IPS-18c (cell line): Measurements from ENCODE around the gene AHI1.
"Not testable (repeated sequence)": the region's sequence is repeated elsewhere in the genome, so short reads cannot be mapped to it uniquely, and the experiment has no call there.

Experiments
- H3K4me3 ChIP-seq: 2 replicates; pipeline ENCODE4 v1.7.0; 2013; ENCODE audit warnings: low read depth, mild to moderate bottlenecking, low read length, moderate library complexity; ENCODE audit not compliant: insufficient read depth
- H3K9me3 ChIP-seq: one replicate; pipeline ENCODE4 v1.6.1; 2013; ENCODE audit warnings: mild to moderate bottlenecking, low read length, moderate library complexity; ENCODE audit not compliant: control insufficient read depth, insufficient read depth

Gene AHI1

DNA sequence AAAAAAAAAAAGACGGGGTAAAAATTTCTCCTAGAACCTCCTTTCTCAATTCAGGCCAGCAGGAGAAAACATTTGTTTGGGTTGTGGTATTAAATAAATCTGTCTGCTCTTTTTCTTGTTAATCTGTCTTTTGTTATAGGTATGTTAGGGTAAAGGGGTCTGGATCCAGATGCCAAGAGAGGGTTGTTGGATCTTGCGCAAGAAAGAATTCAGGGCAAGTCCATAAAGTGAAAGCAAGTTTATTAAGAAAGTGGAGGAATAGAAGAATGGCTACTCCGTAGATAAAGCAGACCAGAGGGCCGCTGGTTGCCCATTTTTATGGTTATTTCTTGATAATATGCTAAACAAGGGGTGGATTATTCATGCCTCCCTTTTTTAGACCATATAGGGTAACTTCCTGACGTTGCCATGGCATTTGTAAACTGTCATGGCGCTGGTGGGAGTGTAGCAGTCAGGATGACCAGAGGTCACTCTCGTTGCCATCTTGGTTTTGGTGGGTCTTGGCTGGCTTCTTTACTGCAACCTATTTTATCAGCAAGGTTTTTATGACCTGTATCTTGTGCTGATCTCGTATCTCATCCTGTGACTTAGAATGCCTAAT lies 251.0 kb downstream of the AHI1 start:
- not testable (repeated sequence) for H3K4me3 ChIP-seq, H3K9me3 ChIP-seq

DNA sequence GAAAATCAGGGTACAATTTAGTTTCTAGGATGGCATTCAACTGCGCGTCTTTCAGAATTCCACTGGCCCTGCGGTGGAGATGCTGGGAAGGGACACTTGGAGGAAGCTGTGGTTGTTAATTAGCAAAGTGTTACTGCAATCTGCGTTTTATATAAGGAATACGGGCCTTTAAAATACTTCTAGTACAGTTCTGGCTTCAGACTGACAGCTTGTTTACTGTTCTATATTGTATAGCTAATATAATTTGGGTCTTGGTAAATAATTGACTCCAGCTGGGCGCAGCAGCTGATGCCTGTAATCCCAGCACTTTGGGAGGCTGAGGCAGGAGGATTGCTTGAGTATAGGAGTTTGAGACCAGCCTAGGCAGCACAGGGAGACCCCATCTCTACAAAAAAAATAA lies 252.7 kb downstream of the AHI1 start:
- Histone ChIP-seq H3K4me3 (no peak overlapping the region), H3K9me3 (no peaks in the 10 kb centered on the region)

DNA sequence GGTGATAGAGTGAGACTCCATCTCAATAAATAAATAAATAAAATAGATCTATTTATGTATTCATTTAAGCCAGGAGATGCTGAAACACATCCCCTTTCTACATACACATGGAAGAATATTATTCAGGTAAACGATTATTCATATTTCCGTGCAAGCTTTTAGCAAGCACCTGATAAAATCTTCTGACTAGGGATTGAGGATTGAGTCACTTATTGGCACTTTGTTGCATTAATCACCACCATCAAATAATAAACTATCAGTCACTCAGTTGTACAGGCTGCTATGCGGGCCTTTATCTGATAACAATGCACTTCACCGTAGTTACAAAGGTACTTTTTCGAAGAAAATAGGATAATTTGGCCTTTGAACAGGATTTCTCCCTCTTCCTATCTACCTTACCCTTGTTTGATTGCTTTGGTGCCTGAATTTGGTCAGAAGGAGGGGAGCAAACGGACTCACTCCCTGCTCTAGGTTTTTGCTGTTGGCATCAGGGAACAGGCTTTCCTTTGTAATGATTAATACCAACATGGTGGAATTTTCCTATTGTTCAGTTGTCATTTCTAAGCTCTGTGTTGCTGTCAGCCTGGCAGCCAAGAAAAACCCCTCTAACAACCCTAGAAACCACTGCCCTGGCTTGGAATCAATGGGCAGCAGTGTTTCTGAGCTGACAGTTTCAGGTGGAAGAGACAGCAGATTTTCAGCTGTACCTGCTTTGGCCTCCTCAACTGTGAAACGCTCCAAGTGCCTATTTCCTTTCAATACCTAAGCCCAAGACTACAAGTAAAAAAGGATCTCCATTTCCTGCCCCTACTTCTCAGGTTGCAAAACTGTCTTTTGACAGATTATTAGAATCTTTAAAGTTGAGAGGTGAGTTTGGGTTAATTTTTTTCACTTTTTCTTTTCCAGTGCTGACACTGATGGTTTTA lies 253.4 kb downstream of the AHI1 start:
- Histone ChIP-seq H3K9me3 (no peaks in the 10 kb centered on the region), H3K4me3 (no peak overlapping the region)

DNA sequence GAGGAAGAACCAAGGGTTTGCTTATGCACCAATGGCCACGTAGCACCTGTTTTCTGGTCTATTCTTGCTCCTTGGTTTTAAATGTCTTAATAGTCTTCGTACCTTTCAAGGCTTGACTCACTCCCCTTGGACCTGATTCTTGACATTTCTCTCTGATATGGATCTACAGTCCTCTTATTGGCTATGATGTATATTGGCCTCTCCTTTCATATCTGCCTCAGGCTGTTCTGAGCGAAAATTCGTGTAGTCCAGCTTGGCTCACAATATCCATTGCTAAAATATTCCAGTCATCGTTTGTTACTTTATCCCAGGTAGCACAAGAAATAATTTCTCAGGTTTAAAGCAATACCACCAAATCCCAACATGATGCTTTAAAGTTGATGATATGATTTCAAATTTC lies 256.8 kb downstream of the AHI1 start:
- H3K4me3 ChIP-seq, result no peak overlapping the region
- H3K9me3 ChIP-seq, result no peaks in the 10 kb centered on the region

DNA sequence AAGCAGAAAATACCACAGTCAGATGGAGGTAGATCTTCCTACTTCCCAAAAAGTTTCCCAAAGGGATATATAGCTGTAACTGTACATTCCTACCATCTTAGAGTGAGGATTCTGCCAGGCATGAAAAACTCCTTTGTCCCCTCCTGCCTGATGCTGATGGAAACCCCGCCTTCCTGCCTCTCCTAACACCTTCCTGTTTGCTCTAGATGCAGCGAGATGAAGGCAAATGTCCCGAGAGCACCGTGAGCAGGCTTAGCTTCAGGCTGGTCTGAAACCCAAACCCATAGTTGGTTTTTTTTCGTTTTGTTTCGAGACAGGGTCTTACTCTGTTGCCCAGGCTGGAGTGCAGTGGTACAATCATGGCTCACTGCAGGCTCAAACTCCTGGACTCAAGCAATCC lies 260.8 kb downstream of the AHI1 start:
- H3K4me3 ChIP-seq, result no peak overlapping the region
- no peaks in the 10 kb centered on the region for H3K9me3 ChIP-seq

DNA sequence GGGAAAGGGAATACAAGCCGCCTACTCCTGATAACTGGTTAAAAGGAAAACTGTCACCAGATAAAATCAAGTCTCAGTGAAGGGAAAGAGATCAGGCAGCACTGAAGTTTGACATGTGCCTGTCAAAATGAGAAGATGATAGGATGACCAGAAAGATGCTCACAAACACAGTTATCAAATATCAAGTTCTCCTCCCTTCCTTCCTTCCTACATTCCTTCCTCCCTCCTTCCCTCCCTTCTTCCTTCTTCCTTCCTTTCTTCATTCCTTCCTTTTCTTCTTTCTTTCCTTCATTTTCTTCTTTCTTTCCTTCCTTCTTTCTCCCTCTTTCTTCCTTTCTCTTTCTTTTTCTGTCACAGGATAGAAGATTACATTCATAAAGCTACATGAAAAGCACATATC lies 261.2 kb downstream of the AHI1 start:
- no peak overlapping the region for H3K4me3 ChIP-seq
- no peaks in the 10 kb centered on the region for H3K9me3 ChIP-seq

DNA sequence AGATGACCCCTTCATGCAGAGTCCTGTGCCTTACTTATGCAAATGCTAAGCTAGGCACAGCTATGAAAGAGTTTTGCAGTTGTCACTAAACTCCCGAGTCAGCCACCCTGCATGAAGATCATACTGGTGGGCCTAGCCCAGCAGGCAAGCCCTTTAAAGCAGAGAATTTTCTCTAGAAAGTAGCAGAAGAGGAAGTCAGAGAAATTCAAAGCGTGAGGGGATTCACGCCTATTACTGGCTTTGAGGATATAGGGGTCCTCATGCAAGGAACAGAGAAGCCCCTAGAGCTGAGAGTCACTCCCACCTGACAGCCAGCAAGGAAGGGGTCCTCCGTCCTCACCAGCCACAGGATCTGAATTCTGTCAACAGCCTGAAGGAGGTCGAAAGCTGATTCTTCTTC lies 261.8 kb downstream of the AHI1 start:
- Histone ChIP-seq H3K4me3 (no peak overlapping the region), H3K9me3 (no peaks in the 10 kb centered on the region)

DNA sequence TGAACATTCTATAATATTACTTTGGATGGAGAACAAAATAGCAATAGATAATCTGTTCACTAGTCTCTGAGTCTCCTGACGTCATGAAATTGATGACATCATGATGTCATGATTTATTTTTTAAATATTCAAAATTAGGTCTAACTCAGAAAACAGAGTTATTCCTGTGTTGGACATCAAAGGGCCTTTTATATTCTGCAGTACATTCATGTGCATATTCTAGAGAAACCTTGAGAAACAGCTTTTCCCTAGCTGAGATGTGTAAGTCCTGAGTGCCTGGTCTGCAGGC lies 263.1 kb downstream of the AHI1 start:
- Histone ChIP-seq H3K9me3 (no peaks in the 10 kb centered on the region), H3K4me3 (no peak overlapping the region)

DNA sequence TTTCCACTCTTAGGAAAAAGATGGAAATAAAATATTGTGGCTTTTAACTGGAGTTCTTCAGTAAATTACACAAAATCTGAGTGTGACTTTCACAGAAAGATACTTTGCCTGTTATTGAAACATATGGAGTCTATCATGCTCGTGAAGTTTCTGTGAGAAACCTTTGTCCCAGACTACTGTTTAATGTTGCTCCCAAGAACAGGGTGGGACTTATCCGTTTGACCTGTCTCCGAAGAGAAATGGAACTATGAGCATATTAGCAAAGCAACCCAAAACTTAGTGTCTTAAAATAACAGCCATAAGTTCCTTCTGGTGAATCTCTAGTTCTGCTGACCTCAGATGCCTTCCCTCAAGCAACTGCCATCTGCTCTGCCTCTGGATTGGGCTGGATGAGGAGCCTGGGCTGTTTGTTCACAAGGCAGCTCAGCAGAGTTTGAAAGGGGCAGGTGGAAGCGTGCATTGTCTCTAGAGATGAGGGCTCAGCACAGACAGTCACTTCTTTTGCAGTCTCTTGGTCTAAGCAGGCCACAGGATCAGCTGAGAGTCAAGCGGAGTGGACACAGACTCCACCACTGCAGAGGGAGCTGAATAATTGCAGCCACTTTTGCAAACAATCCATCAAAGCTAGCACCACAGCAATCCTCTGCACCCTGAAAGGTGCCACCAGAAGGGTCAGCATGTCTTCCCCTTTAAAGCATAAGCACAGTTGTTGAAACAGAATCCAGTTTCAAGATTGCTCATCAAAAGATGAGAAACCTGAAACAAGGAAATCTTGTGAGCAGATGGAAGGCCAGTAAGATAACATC lies 263.7 kb downstream of the AHI1 start:
- Histone ChIP-seq H3K4me3 (no peak overlapping the region), H3K9me3 (no peaks in the 10 kb centered on the region)
